GM12801 (cell line): ENCODE results near the gene PPFIA2.

ENCODE experiments used
- TF ChIP-seq, protein P1 (sequence below): IDR thresholded peaks from one replicate; pipeline ENCODE4 v1.5.1; 2011; ENCODE audit warnings: control low read depth; ENCODE audit not compliant: insufficient read length; ENCODE audit errors: extremely low read depth

Gene PPFIA2

DNA sequence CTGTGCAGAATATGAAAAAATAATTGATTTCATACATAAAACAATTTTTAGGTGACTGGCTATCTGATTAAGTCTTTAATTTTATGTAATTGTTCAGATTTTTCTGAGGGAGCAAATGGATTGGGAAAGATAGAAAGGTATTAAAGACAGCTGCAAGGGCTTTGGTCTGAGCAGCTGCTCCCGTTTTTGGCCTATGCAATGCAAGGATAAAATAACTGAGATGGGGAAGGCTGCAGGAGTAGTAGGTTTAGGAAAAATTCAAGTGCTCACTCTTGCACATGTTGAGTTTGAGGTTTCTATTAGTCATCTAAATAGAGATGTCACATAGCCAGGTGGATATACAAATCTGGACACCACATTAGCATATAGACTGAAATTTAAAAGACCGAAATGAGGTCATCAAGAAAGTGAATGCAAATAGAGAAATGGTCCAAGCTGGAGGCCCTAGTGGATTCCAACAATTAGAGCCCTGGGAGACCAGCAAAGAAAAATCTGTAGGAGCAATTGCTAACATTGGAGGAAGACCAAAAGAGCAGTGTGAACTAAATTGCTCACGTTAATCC lies 144.0 kb downstream of the PPFIA2 start:
- TF ChIP-seq, protein P1, sequence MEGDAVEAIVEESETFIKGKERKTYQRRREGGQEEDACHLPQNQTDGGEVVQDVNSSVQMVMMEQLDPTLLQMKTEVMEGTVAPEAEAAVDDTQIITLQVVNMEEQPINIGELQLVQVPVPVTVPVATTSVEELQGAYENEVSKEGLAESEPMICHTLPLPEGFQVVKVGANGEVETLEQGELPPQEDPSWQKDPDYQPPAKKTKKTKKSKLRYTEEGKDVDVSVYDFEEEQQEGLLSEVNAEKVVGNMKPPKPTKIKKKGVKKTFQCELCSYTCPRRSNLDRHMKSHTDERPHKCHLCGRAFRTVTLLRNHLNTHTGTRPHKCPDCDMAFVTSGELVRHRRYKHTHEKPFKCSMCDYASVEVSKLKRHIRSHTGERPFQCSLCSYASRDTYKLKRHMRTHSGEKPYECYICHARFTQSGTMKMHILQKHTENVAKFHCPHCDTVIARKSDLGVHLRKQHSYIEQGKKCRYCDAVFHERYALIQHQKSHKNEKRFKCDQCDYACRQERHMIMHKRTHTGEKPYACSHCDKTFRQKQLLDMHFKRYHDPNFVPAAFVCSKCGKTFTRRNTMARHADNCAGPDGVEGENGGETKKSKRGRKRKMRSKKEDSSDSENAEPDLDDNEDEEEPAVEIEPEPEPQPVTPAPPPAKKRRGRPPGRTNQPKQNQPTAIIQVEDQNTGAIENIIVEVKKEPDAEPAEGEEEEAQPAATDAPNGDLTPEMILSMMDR: no peak

DNA sequence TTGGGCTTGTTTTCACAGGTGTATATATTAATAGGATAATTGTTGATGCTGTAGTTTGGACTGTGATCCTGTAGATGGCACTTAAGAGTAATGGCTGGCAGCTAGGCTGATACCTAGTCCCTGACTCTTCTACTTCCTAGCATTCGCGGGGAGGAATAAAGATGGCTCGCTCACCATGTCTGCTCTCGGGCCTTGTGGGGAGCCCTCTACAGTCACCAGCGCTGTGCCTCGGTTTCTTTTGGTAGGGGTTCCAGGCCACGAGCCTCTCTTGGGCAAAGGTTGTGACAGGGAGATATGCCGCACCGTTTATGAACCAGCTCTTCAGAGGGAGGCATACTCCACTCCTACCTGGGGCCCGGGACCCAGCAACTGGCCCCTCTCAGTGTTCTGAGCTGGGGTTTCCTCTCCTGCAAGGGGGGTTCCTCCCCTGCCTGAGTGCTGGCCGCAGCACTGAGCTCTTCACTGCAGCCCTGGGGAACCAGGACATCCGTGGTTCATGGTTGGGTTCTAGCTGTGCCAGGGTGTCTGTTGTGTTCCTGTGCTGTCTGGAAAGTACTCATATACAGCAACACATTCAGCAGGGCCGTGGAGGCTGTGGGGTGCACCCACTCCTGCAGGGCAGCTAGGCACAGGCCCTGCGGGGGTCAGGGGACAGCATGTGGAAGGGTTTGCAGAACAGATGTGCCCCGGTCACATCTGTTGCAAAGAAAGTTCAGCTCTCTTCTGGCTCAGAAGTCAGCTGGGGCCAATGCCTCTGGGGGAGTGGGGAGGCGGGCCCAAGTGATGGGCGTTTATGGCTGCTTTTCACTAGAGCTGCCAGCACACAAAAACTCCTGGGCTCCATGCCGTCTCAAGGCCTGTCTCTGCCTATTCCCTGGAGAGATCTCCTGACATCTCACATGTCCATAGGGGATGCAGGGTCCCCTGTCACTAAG lies 147.9 kb downstream of the PPFIA2 start:
- TF ChIP-seq, protein P1: no peak

DNA sequence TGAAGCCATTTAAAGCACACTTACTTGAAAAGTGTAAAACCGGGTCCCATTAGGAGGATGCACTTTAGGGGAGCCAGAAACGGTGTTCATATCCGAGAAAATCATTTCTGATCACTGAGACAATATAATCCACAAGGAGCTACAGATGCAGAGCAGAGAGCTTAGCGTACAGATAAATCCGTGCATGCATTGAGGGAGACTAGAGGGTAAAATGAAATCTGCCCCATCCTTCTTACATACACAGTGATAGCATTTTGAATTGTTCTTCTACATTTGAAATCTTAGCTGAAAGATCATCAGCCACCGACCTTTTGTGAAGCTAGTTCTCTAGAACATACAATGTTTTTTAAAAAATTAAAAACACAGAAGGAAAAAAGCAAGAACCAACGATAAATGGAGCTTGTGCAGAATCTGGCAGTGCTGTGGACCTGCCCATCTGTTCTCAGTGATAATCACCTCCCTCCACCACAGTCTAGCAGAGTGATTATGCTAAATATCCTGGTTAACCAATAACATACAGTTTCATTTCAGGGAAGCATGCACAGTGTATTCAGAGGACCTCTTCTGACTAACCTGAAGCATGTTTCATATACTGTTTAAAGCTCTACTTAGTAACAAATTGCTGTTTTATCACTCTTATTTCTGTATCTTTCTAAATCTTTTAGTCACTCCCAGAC lies 161.1 kb downstream of the PPFIA2 start:
- TF ChIP-seq, protein P1: no peak

DNA sequence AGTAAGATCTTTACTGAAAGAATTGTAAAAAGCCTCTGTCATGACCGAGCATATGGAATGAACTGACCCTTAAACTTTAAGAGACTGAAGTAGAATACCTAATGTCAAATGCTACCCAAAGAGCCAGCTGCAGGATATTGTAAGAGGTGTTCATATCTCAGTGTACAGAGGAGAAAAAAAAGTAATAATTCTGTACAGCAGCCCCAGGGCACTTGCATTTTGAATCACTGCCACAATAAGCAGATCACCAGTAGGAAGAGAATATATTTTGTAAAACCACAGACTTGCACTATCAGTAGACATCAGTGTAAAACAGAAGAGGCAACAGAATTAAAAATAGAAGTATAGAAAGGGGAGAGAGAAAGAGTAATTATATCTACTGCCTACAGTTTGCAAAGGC lies 162.6 kb downstream of the PPFIA2 start:
- TF ChIP-seq, protein P1: no peak

DNA sequence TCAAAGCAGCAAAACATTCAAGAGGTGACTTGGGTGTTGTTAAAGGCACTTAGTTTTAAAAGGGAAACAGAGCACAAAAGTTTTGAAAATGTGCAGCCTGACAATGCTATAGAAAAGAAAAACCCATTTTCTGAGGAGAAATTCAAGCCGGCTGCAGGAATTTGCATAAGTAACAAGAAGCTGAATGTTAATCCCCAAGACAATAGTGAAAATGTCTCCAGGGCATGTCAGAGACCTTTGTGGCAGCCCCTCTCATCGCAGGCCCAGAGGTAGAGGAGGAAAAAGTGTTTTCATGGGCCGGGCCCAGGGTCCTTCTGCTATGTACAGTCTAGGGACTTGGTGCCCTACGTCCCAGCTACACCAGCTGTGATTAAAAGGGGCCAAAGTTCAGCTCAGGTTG lies 167.9 kb downstream of the PPFIA2 start:
- TF ChIP-seq, protein P1: no peak

DNA sequence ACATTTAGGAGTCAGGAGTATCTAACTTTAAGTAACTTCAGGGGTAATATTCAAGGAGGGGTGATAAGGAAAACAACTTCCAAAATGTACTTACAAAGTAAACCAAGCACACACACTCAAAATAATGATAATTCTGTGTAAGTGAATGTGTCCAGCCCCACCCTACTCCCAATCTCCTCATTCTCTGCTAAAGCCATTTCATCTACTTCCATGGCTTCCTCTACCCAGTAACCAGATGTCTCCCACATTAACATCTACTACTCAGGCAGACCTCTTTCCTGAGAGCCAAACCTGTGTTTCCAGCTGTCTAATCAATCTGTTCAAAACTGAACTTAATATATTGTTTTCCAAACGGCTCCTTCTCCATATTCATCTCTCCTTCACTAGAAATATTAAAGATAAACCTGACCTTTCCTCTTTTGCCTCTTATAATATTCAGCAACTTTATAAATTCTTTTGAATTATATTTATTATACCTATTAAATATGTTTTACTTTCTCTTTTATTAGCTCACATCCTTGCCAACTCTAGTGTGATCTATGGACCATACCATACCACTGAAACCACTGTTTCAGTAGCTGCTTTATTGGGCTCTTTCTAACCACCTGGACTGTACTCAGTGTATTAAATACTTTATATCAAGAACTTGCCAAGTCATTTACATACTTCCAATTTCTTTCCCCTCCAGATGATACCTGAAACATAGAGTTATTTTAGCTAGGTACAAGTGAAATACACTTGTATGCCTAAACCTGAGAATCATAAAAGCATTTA lies 170.7 kb downstream of the PPFIA2 start:
- TF ChIP-seq, protein P1: no peak

DNA sequence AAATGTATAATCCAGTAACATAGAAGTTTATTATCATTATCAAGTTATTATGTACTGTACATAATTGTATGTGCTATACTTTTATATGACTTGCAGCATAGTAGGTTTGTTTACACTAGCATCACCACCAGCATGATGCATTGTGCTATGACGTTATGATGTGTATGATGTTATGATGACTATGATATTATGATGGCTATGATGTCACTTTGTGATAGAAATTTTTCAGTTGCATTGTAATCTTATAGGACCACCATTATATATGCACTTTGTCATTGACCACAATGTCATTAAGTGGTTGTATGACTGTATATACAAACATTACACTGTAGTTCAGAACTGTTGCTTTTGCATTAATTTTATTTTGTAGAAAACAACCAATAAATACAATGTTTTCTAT lies 173.4 kb downstream of the PPFIA2 start:
- TF ChIP-seq, protein P1: no peak
